ENCODE measurements around the gene RERE. TPM values are rescaled to one million over a fixed set of nuclear protein-coding genes. Genes with fewer than 3 reads are reported as not detected.

The RERE gene
- total RNA-seq, 1 experiment from 2014 or later: 217 TPM

DNA sequence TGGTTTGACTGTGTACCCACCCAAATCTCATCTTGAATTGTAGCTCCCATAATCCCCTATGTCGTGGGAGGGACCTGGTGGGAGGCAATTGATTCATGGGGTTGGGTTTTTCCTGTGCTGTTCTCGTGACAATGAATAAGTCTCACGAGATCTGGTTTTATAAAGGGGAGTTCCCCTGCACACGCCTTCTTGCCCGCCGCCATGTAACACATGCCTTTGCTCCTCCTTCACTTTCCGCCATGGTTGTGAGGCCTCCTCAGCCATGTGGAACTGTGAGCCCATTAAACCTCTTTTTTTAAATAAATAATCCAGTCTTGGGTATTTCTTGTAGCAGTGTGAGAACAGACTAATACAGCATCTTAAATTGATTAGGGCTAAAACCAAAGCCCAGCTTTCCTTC, 22.6 kb upstream of the RERE start:
- POLR2A ChIA-PET: no interaction called here
- no peak for DNase-seq (ENCODE audit: low read depth, low spot score)
- no peak for ATAC-seq
- H3K27ac ChIP-seq (ENCODE audit: low read length): no peak overlapping the region
- no peaks in the 10 kb centered on the region for H3K27me3 ChIP-seq (ENCODE audit: control insufficient read depth, insufficient read depth, low read length)
- TF ChIP-seq TCF7L2 (IDR thresholded peaks at IDR 0.05; ENCODE audit: low read depth, low read length) (no peak), SIN3A (IDR thresholded peaks at IDR 0.05; ENCODE audit: borderline replicate concordance, insufficient read depth, low read depth, low read length) (no peak), POLR2AphosphoS5 (IDR thresholded peaks at IDR 0.05; ENCODE audit: low read depth, low read length) (no peak)
- TF ChIP-seq, protein P1, sequence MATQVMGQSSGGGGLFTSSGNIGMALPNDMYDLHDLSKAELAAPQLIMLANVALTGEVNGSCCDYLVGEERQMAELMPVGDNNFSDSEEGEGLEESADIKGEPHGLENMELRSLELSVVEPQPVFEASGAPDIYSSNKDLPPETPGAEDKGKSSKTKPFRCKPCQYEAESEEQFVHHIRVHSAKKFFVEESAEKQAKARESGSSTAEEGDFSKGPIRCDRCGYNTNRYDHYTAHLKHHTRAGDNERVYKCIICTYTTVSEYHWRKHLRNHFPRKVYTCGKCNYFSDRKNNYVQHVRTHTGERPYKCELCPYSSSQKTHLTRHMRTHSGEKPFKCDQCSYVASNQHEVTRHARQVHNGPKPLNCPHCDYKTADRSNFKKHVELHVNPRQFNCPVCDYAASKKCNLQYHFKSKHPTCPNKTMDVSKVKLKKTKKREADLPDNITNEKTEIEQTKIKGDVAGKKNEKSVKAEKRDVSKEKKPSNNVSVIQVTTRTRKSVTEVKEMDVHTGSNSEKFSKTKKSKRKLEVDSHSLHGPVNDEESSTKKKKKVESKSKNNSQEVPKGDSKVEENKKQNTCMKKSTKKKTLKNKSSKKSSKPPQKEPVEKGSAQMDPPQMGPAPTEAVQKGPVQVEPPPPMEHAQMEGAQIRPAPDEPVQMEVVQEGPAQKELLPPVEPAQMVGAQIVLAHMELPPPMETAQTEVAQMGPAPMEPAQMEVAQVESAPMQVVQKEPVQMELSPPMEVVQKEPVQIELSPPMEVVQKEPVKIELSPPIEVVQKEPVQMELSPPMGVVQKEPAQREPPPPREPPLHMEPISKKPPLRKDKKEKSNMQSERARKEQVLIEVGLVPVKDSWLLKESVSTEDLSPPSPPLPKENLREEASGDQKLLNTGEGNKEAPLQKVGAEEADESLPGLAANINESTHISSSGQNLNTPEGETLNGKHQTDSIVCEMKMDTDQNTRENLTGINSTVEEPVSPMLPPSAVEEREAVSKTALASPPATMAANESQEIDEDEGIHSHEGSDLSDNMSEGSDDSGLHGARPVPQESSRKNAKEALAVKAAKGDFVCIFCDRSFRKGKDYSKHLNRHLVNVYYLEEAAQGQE (IDR thresholded peaks at IDR 0.05; ENCODE audit: insufficient read depth in 1 of 2, low read depth in 2 of 2, low read length in 1 of 2): no peak
- TF ChIP-seq, protein P2, sequence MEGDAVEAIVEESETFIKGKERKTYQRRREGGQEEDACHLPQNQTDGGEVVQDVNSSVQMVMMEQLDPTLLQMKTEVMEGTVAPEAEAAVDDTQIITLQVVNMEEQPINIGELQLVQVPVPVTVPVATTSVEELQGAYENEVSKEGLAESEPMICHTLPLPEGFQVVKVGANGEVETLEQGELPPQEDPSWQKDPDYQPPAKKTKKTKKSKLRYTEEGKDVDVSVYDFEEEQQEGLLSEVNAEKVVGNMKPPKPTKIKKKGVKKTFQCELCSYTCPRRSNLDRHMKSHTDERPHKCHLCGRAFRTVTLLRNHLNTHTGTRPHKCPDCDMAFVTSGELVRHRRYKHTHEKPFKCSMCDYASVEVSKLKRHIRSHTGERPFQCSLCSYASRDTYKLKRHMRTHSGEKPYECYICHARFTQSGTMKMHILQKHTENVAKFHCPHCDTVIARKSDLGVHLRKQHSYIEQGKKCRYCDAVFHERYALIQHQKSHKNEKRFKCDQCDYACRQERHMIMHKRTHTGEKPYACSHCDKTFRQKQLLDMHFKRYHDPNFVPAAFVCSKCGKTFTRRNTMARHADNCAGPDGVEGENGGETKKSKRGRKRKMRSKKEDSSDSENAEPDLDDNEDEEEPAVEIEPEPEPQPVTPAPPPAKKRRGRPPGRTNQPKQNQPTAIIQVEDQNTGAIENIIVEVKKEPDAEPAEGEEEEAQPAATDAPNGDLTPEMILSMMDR (IDR thresholded peaks at IDR 0.05): no peak
- intact Hi-C loops (cut with micrococcal nuclease; ENCODE audit: unreplicated experiment) (loop anchor here (10.0 kb wide), 1 partner anchor 125 kb away; no protein-coding TSS in a partner anchor), in situ Hi-C loops (cut with HindIII; ENCODE audit: low pct_unique_long_range_greater_than_20kb, low sequenced_read_pairs) (no loop called here)
- BruUV-seq (replicated peaks): no TSS peak
- H3K36me3 ChIP-seq (ENCODE audit: control insufficient read depth, insufficient read depth, low read length): no peaks in the 10 kb centered on the region
- H3K4me1 ChIP-seq (ENCODE audit: control insufficient read depth, insufficient read depth, low read length): peaks cover 9% of the 10 kb centered on the region
- no peak overlapping the region for H3K4me3 ChIP-seq (ENCODE audit: low read depth in 2 of 2, low read length in 2 of 2)
- CTCF ChIA-PET: interaction anchor here (1.3 kb wide), 1 partner anchor 9 kb away, joined by 5 read pairs; no protein-coding TSS in a partner anchor
- no peaks in the 10 kb centered on the region for H3K9me3 ChIP-seq (ENCODE audit: control insufficient read depth, insufficient read depth, low read depth, low read length)

DNA sequence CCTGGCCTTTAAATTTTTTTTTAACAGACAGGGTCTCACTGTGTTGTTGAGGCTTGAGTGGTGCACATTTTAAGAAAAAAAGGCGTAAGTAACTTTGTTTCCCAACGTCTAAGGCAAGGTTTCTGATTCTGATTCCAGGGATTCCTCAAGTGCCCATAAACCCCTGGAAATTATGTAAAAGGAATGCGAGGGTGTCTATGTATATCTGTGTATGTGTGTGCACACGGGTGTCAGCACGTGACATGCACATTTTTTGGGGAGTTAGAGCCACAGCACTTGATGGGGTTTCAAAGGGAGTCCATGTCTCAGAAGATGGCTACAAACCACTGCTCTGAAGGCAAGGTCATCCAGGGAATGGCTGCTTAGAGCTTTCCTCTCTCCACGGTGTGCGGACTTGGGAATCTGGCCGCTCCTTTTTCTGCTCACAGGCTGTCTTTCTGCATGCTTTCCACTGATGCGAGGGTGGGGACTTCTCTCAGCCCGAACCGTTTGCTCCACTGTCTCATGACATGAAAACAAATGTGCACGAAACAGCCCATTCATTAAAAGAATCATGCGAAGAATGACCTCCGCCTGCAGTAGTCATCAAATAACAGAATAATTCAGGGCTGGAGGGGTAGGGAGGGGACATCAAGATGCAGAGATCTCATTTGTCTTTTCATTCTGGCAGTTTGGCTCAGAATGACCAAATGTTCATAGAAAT, 18.7 kb upstream of the RERE start:
- CTCF ChIA-PET: no interaction called here
- no TSS peak for BruUV-seq (replicated peaks)

More for the DNA sequence above, 18.7 kb upstream of the RERE start:
- no peak overlapping the region for H3K27ac ChIP-seq (ENCODE audit: low read length)
- in situ Hi-C loops (cut with HindIII; ENCODE audit: low pct_unique_long_range_greater_than_20kb, low sequenced_read_pairs) (no loop called here), intact Hi-C loops (cut with micrococcal nuclease; ENCODE audit: unreplicated experiment) (no loop called here)
- H3K4me3 ChIP-seq (ENCODE audit: low read depth in 2 of 2, low read length in 2 of 2): no peak overlapping the region
- POLR2A ChIA-PET: no interaction called here
- ATAC-seq: no peak
- H3K4me1 ChIP-seq (ENCODE audit: control insufficient read depth, insufficient read depth, low read length): no peaks in the 10 kb centered on the region
- TF ChIP-seq, protein P1 (IDR thresholded peaks at IDR 0.05; ENCODE audit: insufficient read depth in 1 of 2, low read depth in 2 of 2, low read length in 1 of 2): no peak
- TF ChIP-seq POLR2AphosphoS5 (IDR thresholded peaks at IDR 0.05; ENCODE audit: low read depth, low read length): no peak
- no peak for TF ChIP-seq SIN3A (IDR thresholded peaks at IDR 0.05; ENCODE audit: borderline replicate concordance, insufficient read depth, low read depth, low read length)
- TF ChIP-seq, protein P2 (IDR thresholded peaks at IDR 0.05): no peak
- H3K36me3 ChIP-seq (ENCODE audit: control insufficient read depth, insufficient read depth, low read length): no peaks in the 10 kb centered on the region
- DNase-seq (ENCODE audit: low read depth, low spot score): no peak
- H3K27me3 ChIP-seq (ENCODE audit: control insufficient read depth, insufficient read depth, low read length): no peaks in the 10 kb centered on the region
- no peaks in the 10 kb centered on the region for H3K9me3 ChIP-seq (ENCODE audit: control insufficient read depth, insufficient read depth, low read depth, low read length)

Data from Panc1 (cell line).